ENCODE measurements around the gene USP7.
"Not testable (repeated sequence)": the region's sequence is repeated elsewhere in the genome, so short reads cannot be mapped to it uniquely, and the experiment has no call there.

USP7 gene

DNA sequence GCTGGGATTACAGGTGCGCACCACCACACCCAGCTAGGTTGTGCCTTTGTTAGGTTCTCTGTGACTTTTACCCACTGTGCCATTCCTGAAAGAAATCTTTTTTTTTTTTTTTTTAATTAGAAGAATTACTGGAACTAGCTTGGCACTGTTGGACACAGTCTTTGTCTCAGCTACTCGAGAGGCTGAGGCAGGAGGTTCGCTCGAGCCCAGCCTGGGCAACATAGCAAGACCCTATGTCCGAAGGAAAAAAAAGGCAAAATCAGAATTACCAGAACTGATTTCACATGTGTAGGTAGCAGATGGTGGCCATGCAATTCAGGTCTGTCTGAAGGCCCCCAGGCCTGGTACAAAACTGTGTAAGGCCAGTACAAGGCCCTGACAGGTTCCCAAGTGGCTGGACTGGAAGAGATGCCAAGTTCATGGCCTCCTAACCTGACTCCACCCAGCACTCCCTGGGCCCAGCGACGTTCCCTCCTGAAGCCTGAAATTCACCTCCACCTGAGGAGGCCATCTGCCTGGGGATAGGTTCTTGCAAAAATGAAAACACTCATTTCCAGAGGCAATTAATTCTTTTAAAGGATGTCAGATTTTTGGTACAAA lies 117.9 kb downstream of the USP7 start:
- H3K27ac Mint-ChIP-seq: no peak overlapping the region
- H3K9me3 Mint-ChIP-seq: no peaks in the 10 kb centered on the region
- H3K4me3 Mint-ChIP-seq: no peak overlapping the region
- no peaks in the 10 kb centered on the region for H3K27me3 Mint-ChIP-seq
- DNase-seq (no peak), ATAC-seq (no peak)
- H3K36me3 Mint-ChIP-seq (ENCODE audit: low read depth): peaks cover 23% of the 10 kb centered on the region
- peaks cover 11% of the 10 kb centered on the region for H3K4me1 Mint-ChIP-seq

DNA sequence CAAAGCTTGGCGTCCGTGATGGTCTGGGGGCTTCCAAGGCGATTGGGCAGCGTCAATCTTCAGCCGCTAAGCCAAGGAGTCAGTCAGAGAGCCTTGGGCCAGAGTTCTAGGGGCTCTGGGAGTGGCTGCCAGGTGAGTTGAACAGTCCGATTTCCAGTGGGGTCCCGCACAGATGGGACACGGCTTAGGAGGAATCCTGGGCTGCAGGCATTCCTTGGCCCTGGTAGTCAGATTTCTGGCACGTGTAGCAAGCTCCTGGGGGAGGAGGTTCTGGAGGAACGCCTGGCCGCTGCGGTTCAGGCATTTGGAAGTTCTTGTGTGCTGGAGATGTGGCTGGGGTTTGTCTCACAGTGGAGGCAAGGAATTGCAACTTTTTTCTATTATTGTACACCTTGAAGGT lies 120.4 kb downstream of the USP7 start:
- not testable (repeated sequence) for ATAC-seq, H3K27me3 Mint-ChIP-seq, H3K9me3 Mint-ChIP-seq, DNase-seq, H3K27ac Mint-ChIP-seq, H3K4me1 Mint-ChIP-seq, H3K4me3 Mint-ChIP-seq
- peaks cover 12% of the 10 kb centered on the region for H3K36me3 Mint-ChIP-seq (ENCODE audit: low read depth)
